Nephron progenitor cell (in vitro differentiated cells): ENCODE measurements around the gene DDX1.

Experiments
- DNase-seq: peaks from one replicate; pipeline ENCODE4 v3.0.0; 2021
- H3K27ac Mint-ChIP-seq: 2 replicates; pipeline ENCODE4 v1.8.0; 2021; ENCODE audit warnings: mild to moderate bottlenecking, moderate library complexity, mixed read lengths
- H3K27me3 Mint-ChIP-seq: 2 replicates; pipeline ENCODE4 v1.8.0; 2021; ENCODE audit warnings: mild to moderate bottlenecking, low read depth, mixed read lengths; ENCODE audit not compliant: poor library complexity
- H3K36me3 Mint-ChIP-seq: 2 replicates; pipeline ENCODE4 v1.8.0; 2021; ENCODE audit warnings: low read depth, mixed read lengths
- H3K4me1 Mint-ChIP-seq: 2 replicates; pipeline ENCODE4 v1.8.0; 2021; ENCODE audit warnings: mixed read lengths
- H3K4me3 Mint-ChIP-seq: 2 replicates; pipeline ENCODE4 v1.8.0; 2021; ENCODE audit warnings: mild to moderate bottlenecking, moderate library complexity, mixed read lengths
- H3K9me3 Mint-ChIP-seq: 2 replicates; pipeline ENCODE4 v1.8.0; 2021; ENCODE audit warnings: mild to moderate bottlenecking, moderate library complexity, mixed read lengths
- TF ChIP-seq, protein P1 (sequence below): fragments of 200-600 bp; sonication (generic); IDR thresholded peaks from 2 replicates; pipeline ENCODE4 v1.5.0; 2021; ENCODE audit warnings: antibody characterized with exemption

Gene DDX1

DNA sequence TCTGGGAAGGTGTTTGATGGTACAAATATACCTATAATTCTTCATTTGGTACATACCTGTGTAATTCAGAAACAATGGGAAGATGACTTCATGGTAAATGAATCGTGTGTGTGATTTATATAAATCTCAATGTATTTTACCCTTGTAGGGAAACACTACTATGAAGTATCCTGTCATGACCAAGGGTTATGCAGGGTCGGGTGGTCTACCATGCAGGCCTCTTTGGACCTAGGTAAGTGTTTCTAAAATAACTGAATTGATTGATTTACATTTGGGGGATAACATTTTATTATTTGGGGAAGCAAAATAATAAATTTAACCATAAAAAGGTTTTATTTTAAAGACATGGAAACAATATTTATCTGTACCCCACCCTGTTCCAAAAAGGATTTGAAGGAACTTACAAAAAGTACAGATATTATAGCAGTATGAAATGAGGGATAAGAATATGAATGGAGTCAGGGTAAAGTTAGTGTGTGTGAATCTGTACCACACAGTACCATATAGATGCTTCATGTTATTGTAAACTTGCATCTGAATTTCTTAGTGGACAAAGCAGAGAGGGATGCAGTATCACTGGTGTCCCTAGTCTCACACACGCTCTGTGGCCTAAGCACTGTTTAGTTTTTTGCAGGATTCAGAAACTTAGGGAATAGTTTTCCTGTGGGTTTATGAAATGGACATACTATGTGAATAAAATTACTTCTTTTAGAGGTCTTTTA lies 11.5 kb downstream of the DDX1 start:
- Mint-ChIP-seq H3K36me3 (peaks cover 95% of the 10 kb centered on the region), H3K4me3 (no peak overlapping the region), H3K27ac (no peak overlapping the region), H3K9me3 (no peaks in the 10 kb centered on the region), H3K4me1 (peaks cover 8% of the 10 kb centered on the region), H3K27me3 (peaks cover 4% of the 10 kb centered on the region)
- no peak for DNase-seq
- TF ChIP-seq, protein P1, sequence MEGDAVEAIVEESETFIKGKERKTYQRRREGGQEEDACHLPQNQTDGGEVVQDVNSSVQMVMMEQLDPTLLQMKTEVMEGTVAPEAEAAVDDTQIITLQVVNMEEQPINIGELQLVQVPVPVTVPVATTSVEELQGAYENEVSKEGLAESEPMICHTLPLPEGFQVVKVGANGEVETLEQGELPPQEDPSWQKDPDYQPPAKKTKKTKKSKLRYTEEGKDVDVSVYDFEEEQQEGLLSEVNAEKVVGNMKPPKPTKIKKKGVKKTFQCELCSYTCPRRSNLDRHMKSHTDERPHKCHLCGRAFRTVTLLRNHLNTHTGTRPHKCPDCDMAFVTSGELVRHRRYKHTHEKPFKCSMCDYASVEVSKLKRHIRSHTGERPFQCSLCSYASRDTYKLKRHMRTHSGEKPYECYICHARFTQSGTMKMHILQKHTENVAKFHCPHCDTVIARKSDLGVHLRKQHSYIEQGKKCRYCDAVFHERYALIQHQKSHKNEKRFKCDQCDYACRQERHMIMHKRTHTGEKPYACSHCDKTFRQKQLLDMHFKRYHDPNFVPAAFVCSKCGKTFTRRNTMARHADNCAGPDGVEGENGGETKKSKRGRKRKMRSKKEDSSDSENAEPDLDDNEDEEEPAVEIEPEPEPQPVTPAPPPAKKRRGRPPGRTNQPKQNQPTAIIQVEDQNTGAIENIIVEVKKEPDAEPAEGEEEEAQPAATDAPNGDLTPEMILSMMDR = no peak

DNA sequence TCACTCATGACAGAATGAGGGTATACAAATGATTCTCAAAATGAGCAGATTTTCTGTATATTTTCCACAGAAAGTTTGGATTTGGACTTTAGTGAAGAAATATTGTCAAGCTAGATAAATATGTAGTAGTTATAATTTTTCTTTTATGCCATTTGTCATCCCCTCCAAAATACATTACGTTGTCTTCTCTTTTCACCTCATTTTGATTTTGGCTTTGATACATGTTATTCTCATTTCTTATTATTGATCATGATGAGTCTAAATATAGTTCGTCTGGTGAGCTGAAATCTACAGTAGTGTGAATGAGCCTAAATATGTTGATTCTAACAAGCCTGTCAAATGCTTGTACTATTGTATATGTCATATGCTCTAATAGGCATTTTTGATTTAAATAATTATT lies 12.3 kb downstream of the DDX1 start:
- Mint-ChIP-seq H3K27me3 (peaks cover 4% of the 10 kb centered on the region), H3K4me1 (peaks cover 5% of the 10 kb centered on the region), H3K27ac (no peak overlapping the region), H3K36me3 (peaks cover 95% of the 10 kb centered on the region), H3K4me3 (no peak overlapping the region), H3K9me3 (peaks cover 2% of the 10 kb centered on the region)
- TF ChIP-seq, protein P1 = no peak
- no peak for DNase-seq

DNA sequence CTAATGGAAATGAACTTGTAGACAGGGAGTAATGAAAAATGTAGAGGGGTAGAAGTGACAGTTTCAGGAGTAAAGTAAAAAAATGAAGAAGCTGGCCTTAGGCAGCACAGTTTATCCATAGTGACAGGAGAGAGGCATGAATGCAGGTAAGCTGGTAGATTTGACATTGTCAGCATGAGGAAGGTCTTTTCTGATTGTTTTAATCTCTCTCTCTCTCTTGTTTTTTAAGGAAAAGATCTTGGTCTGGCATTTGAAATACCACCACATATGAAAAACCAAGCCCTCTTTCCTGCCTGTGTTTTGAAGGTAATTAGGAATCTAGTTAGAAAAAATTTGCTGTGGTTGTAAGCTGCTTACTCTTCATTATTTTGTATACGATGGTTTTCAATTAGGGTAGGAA lies 14.1 kb downstream of the DDX1 start:
- Mint-ChIP-seq H3K9me3 (peaks cover 16% of the 10 kb centered on the region), H3K27ac (peak overlapping the region; percentile 11), H3K4me1 (no peaks in the 10 kb centered on the region), H3K36me3 (peaks cover 97% of the 10 kb centered on the region), H3K27me3 (peaks cover 4% of the 10 kb centered on the region), H3K4me3 (no peak overlapping the region)
- TF ChIP-seq, protein P1 = no peak
- no peak for DNase-seq

DNA sequence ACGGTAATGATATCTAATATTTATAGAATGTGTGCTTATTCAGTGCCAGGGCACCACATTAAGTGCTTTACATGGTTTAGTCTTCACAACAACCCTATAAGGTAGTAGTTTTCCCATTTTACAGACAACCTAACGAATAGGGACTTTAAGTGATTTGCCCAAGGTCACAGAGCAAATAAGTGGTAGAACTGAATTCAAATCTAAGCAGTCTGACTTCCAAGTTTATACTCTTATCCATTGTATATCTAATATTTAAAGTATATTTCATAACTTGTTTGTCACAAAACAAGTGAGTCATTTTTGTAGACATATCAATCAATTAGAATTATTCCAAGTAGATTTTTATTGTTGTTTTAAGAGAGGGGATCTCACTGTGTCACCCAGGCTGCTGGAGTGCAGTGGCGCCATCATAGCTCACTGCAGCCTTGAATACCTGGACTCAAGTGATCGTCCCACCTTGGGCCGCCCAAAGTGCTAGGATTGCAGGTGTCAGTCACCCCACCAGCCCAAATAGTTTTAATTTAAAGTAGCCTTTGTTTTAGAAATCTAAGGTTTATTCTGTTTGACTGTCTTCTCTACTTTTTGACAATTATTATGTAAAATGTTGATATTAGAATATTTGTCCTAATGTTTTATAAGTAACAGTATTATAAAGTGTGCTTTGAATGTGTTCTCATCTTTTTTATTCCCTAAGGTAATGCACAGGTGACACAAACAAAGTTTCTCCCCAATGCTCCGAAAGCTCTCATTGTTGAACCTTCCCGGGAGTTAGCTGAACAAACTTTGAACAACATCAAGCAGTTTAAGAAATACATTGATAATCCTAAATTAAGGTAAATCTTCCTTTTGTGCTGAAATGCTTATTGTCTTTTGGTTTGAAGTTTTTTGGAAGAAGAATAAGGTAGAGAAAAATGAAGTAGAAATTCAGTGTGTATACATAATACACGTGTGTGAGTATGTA lies 15.1 kb downstream of the DDX1 start:
- H3K27ac Mint-ChIP-seq = no peak overlapping the region
- no peak for DNase-seq
- peaks cover 4% of the 10 kb centered on the region for H3K27me3 Mint-ChIP-seq
- H3K4me3 Mint-ChIP-seq = no peak overlapping the region
- H3K4me1 Mint-ChIP-seq = no peaks in the 10 kb centered on the region
- peaks cover 16% of the 10 kb centered on the region for H3K9me3 Mint-ChIP-seq
- TF ChIP-seq, protein P1 = no peak
- H3K36me3 Mint-ChIP-seq = peaks cover 88% of the 10 kb centered on the region

DNA sequence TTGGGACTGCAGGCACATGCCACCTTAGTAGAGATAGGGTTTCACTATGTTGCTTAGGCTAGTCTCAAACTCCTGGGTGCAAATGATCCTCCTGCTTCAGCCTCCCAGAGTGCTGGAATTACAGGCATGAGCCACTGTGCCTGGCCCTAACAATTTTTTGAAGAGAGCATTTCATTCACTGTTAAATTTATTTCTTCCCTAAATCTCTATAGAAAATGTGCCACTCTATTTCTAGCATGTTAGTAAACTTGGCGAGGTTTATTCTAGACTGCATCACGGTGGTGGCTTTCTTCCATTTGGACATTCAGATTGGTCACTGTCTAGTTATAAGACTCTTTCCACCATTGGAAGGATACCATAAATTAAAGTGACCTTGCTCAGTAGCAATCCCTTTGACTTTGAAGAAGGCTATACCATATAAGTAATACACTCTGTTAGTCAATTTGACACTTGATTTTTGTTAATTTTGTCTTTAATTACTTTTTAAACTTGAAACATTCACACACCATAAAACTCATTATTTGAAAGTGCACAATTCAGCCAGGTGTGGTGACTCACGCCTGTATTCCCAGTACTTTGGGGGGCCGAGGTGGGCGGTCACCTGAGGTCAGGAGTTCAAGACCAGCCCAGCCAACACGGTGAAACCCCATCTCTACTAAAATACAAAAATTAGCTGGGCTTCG lies 16.2 kb downstream of the DDX1 start:
- Mint-ChIP-seq H3K36me3 (peaks cover 80% of the 10 kb centered on the region), H3K4me1 (no peaks in the 10 kb centered on the region), H3K27me3 (peaks cover 4% of the 10 kb centered on the region), H3K9me3 (peaks cover 18% of the 10 kb centered on the region), H3K4me3 (no peak overlapping the region), H3K27ac (no peak overlapping the region)
- TF ChIP-seq, protein P1 = no peak
- no peak for DNase-seq
